ENCODE results near the gene CCDC28A. TPM values are rescaled to one million over a fixed set of nuclear protein-coding genes. Genes with fewer than 3 reads are reported as not detected.
"Not testable (repeated sequence)": the region's sequence is repeated elsewhere in the genome, so short reads cannot be mapped to it uniquely, and the experiment has no call there.

CCDC28A gene
- 29.8 and 40.8 TPM in 2 replicates for total RNA-seq (2014; rRNA removed; shearing (Covaris generic))

DNA sequence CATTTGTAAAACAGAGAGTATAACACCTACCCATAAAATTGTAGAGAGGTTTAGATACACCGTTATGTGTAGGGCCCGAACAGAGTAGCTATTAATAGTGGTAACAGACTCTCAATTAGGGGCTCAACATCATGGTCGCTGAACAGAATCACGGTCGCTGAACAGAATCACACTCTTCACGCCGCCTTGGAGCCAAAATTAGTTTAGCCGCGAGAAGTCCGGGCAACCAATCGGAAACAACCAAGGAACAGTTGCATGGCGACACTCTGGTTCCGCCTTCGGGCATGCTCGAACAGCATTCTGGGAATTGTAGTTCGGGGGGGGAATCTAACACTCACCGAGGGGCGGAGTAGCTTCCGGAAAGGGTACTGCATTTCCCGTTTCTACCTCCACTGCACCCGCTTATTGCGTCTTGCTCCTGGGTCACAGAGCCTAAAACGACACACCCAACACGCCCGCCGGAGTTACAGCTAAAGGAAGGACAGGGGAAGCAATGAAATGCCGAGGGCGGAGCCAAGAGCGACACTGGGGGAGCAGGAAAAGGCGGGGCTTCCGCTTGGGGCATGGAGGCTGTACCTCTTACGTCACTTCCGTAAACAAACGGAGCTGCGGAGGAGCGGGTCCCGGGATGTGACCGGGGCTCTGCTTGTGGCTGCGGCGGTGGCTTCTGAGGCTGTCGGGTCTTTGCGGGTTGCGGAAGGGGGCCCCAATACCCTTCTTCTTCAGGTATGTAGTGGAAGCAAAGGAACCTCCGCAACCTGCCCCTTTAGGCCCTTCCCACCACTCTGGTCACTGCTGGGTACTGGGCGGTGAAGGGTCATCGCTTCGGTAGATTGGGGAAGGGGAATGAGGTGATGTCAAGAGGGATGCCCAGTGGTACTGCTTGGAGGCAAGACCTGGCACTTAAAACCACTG lies at the start of gene CCDC28A:
TSS of gene CCDC28A (plus strand) at position 593 of the 915 bp plus-strand sequence. CDS start 2,352 bp downstream, outside the sequence.
- peak; percentile 97 for DNase-seq (ENCODE audit: low read depth)

DNA sequence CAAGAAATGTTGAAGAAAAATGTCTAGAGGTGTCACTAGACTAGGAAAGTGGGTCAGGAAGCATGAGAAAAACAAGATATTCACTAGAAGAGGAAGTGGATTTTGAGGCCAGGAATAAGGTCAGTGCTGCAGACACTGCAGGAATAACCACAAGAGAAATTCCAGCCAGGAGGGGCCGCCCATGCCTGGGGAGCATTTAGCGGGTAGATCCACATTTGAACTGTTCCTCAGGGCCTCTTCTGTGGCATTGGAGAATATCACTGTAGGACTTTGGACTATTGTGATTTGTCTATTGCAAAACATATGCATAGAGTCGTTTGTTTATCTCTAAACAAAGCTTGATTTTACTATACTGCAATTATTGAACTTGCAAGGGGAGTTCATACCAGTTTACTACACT lies 49.6 kb upstream of the CCDC28A start:
- DNase-seq (ENCODE audit: low read depth), result peak; percentile 85

DNA sequence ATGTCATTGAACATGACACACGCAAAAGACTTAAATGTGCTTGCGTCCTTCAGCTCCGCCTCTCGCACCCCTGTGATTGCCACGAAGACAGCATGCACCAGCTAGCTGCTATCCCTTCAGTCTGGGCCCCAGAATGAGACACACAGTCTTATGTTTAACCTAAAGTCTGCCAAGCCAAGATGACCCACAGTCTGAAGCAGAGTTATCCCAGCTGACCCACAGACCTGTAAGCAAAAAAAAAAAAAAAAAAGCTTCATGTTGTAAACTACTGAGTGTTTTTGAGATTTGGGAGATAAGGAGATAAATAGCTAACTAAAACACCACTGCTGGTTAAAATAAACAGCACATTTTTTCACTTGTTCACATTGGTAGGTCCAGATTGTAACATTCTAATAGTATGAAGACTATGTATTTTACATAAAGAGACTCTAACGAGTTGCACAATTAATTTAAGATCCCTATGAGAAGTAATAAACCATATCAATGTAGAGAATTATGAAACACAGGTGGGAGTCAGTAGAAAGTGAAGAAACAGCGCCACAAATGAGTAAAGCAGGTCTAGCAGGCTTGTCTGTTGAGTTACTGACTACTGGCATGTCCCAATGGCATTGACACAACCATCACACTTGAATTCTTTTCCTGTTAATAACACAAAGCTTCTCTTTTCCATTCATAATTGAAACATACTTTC lies 47.4 kb upstream of the CCDC28A start:
- DNase-seq (ENCODE audit: low read depth), result peak; percentile 43

DNA sequence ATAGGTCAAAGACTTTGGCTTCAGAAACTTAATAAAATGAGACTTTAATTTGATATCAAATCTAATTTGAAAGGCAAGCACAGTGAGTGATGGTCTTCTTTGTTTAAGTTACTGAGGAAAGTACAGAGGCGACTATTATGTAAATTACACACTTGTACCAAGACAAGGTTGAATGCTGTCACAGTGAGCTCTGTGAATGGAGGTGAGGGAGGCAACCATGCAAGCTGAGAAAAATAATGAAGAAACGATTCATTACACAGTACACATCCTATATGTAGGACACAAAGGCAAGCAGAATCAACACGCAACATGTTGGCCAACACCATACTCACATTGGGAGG lies 46.8 kb upstream of the CCDC28A start:
- DNase-seq (ENCODE audit: low read depth), result no peak

DNA sequence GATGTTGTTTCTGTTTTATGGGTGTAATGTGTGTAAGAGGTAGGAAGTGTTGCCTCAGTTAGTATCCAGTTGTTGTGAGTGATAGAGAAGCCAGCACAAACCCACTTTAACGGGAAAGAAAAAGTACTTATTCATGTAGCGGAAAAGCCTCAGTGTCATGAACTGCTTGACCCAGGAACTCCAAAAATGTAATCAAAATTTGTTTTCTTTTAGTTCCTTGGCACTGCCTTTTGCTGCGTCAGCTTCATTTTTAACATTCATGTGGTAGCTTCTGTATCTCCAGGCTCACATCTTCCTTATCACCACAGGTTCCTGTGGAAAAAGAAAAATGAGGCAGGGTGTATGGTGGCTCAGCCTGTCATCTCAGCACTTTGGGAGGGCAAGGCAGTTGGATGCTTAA lies 46.4 kb upstream of the CCDC28A start:
- no peak for DNase-seq (ENCODE audit: low read depth)

DNA sequence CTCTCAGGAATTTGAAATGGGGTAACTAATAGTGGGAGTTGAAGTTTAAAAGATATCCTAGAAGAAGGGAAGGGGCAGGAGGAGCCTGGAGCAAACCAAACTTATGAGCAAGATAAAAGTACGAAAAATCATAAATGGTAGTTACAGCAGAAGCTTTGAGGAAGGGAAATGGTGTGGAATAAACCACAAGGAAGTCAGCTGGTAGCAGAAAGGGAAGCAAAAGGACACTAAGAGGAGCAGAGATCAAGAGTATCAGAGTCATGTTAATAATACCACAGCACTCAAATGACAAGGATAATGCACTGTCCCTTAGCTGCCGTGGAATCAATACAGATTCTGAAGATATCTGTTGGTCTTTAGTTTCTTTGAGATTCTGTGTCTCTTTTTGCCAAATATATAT lies 44.9 kb upstream of the CCDC28A start:
- DNase-seq (ENCODE audit: low read depth), result no peak

DNA sequence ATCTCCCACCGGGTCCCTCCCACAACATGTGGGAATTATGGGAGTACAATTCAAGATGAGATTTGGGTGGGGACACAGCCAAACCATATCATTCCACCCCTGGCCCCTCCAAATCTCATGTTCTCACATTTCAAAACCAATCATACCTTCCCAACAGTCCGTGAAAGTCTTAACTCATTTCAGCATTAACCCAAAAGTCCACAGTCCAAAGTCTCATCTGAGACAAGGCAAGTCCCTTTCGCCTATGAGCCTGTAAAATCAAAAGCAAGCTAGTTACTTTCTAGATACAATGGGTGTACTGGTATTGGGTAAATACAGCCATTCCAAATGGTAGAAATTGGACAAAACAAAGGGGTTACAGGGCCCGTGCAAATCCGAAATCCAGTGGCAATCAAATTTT lies 43.5 kb upstream of the CCDC28A start:
- DNase-seq (ENCODE audit: low read depth), result not testable (repeated sequence)

DNA sequence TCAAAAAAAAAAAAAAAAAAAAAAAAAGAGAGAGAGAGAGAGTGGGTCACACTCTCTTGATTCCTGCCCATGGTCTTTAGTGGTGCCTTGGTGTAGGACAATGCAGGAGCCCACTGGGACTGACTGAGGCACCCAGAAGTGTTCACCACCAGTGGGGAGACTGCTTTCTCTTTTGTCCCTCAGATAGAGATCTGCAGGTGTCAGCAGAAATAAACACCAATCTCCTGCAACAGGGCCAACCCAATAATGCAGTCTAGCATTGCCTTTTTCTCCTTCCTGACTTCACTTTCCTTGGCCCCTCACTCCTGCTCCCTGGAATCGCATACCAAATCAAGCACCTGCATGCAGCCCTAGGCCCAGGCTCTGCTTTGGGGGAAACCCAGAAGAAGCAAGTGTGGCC lies 39.0 kb upstream of the CCDC28A start:
- no peak for DNase-seq (ENCODE audit: low read depth)

DNA sequence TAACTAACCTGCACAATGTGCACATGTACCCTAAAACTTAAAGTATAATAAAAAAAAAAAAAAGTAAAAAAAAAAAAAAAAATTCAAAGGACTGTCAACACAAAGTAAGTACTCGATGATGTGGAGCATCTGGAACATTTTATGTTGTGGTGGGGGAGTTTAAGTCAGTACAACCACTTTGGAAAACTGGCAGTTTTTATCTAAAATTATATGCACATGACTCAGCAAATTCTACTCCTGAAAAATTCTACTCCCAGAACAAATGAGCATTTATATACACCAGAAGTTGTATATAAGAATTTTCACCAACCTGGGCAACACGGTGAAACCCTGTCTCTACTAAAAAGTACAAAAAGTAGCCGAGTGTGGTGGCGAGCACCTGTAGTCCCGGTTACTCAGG lies 36.9 kb upstream of the CCDC28A start:
- no peak for DNase-seq (ENCODE audit: low read depth)

DNA sequence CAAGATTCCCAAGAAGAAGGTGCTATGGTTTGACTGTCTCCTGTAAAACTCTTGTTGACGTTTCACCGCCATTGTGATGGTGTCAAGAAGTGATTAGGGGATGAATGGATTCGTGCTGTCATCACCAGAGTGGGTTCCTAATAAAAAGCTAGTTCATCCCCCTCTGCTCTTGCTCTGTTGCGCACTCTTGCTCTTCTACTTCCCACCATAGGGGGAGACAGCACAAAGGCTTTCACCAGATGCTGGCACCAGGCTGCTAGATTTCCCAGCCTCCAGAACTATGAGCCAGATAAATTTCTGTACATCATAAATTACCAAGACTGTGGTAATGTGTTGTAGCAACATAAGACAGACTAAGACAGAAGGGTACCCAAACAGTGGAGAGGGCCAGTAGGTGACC lies 21.6 kb upstream of the CCDC28A start:
- no peak for DNase-seq (ENCODE audit: low read depth)

DNA sequence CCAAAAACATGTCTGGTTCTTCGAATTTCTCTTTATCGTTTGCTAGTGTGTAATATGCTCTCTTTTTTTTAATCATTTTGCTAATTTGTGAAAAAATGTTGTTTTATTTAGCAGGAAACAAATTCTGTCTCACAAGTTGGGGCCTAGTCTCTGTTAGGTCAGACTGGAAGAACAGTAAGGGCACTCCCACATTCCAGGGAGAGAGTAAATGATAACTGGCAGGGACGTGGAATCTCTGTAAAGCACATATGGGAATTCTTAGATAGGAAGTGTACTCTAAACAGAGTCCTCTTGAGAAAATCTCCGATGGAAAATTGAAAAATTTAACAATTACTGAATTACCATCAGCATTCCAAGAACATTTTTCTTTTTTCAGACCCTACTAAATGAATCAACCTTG lies 16.4 kb upstream of the CCDC28A start:
- no peak for DNase-seq (ENCODE audit: low read depth)

DNA sequence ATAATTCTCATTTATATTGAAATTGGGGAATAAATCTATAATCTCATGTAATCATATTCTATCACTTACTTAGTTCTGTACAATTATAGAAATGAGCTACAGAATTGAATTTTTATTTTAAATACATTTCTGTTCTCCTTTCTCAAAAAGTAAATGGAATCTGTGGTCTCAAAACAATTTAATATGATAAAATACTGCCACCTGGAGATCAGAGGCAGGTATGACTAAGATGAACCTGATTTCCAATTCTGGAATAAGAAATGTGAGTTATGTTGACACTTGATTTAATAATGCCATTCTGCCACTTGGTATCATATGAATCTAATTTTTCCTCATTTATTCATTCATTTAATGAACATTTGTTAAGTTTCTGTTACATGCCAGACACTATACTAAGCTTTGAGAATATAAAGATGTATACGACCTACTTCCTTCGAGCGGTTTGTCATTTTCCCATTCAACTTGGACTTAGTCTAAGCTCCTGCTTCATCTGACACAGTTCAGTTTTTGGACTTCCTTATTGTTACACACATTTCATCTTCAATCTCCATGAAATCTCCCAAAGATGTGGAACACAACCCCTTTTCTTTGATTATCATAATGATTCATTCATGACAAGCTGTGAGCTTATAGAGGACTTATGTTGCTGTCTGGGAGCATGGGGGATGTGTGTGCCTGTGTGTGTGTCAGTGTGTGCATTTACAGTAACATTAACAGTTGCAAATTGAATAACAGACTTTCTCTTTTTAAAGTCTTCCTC lies 7.5 kb upstream of the CCDC28A start:
- peak; percentile 54 for DNase-seq (ENCODE audit: low read depth)

DNA sequence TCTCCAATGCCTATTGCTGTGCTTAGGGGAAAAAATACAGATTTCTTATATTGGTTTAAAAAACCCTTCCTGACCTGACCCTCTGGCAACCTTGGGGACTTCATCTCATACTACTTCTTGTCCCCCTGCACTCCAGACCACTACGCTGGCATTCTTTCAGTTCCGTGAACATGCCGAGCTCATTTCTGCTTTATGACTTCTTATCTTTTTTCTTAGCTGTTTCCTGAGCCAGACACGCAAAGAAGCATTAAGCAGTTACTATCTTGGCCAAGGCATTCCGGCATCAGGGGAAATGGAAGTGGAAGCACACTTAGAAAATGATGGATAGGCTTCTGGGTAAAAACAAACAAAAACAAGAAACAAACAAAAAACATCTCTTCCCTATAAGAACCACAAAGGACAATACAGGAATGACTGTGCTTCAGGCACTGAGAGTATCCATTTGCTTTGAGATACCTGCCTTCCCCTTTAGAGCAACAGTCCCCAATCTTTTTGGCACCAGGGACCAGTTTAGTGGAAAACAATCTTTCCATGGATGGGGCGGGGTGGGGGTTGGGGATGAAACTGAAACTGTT lies 4.4 kb upstream of the CCDC28A start:
- DNase-seq (ENCODE audit: low read depth), result no peak

DNA sequence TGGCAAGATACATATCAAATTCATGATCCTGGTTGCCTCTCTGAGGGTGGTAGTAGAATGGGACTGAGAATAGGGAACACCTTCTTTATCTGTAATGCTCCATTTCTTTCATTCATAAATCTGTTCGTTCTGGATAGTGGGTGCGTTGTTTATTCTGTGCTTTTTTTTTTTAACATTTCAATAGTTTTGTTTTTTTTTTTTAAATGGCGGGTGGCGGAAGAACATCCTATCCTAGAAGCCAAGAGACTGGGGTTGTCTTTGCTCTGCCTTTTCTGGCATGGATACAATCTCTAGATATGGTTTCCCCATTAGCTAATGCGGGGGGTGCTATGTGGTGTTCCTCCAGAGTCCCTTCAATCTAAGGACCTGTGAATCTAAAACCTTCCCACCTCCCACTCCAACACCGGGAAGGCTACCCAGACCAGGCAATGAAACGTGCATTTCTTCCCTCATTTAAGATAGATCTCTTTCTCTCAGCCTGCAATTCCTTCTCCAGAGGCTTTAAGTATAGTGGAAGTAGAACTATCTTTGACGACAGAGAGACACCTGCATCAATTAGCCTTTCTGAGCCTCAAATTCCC lies 883 bp upstream of the CCDC28A start:
- DNase-seq (ENCODE audit: low read depth), result peak; percentile 27

DNA sequence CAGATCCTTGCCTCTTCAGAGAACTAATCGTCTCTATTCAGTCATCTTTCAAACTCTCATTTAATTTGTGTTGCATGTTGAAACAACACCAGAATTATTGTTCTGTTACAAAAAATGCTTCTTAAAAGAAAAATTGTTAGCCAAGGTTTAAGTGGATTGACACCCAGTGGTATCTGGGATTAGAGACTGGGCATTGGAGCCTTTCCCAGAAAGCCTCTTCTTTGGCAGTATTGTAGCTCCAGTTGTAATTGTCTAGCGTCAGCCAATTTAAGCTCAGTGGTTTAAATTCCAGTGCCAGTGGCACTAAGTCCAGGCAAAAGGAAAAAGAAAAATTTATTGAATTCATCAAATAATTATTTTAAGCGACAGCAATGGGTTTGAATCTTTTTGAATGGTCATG lies 801 bp downstream of the CCDC28A start:
- peak; percentile 12 for DNase-seq (ENCODE audit: low read depth)

DNA sequence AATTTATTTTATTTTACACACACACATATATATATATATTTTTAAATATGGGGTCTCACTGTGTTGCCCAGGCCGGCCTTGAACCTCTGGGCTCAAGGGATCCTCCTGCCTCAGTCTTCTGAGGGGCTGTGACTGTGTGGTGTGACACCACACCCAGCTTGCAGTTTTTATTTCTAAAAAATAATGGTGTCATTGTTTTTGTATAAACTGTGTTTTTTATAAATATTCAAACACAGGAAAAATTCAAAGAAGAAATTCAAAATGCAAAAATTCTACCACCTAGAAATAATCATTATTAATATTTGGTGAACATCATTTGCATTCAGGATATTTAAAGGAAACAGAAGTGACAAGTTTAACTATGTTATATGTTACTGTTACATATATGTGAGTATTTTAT lies 3.1 kb downstream of the CCDC28A start:
- no peak for DNase-seq (ENCODE audit: low read depth)

DNA sequence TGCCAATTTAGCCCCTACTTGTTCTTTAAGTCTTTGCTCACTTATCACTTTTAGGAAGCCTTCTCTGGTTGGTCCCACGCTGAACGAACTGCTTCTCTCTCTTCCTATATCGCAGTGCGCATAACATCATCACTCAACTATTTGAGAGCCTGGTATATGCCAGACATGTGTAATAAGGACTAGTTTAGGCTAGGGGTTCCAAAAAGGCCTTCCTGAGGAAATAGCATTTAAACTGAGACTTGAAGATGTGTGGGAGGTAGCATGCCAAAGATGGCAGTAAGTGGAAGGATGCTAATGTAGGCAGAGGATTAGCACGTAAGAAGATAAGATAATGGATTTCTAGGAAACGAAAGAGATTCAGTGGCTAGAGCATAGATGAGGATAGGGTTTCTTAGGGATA lies 4.8 kb downstream of the CCDC28A start:
- DNase-seq (ENCODE audit: low read depth), result no peak

DNA sequence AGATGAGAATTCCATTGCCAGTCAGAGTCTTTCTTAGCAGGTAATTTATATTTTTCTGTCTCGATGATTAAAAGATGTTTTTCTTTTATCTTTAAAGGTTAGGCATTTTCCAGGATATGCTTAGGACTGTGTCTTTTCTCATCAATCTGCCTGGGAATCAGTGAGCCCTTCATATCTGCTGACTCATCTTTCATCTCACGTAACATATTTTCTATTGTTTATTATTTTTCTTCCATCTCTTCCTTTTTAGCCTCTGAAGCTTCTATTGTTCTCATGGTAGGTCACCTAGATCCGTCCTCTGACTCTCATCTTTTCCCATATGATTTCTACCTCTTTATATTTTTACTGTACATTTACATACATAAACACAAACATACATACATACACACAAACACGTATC lies 8.7 kb downstream of the CCDC28A start:
- DNase-seq (ENCODE audit: low read depth), result no peak

DNA sequence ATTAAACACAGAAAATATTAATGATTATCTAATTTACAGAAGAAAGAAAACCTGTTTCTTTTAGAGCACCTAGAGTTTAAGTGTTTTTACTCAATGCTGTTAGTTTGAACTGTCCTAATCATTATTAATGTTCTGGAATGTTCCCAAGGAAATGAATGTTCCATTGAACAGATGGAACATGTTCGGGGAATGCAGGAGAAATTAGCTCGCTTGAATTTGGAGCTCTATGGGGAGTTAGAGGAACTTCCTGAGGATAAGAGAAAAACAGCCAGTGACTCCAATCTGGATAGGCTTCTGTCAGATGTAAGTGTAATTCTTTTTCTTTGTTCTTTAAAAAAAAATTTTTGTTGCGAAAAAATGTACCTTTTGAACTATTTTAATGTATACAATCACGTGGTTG lies 11.5 kb downstream of the CCDC28A start:
- DNase-seq (ENCODE audit: low read depth), result no peak

DNA sequence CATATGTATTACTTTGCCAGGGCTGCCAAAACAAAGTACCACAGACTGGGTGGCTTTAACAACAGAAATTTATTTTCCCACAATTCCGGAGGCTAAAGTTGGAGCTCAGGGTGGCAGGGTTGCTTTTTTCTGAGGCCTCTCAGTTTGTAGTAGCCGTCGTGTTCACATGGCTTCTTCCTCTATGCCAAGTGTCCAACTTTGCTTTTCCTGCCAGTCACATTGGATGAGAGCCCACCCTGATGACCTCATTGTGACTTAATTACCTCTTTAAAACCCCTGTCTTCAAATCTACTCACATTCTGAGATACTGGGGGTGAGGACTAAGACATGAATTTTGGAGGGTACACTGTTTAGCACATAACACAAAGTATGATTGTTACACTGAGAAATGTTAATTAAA lies 12.4 kb downstream of the CCDC28A start:
- DNase-seq (ENCODE audit: low read depth), result no peak

DNA sequence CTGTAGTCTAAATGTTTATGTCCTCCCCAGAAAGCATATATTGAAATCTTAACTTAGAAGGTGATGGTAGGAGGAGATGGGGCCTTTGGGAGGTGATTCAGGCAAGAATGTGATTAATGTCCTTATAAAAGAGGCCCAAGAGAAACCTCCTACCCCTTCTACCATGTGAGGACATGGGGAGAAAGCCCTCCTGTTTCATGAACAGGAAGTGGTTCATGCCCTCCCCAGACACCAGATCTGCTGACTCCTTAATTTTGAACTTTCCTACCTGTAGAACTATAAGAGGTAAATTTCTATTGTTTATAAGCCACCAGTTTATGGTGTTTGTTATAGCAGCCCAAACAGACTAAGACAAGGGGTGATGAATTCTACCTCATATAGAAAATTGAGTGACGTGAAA lies 13.6 kb downstream of the CCDC28A start:
- no peak for DNase-seq (ENCODE audit: low read depth)
